OCI-LY1 (cell line): ENCODE results near the gene LRP1-AS.

Experiments used
- H2AFZ ChIP-seq: fragments of 200-600 bp; sonication (generic), shearing (Covaris generic); 2 replicates; pipeline ENCODE4 v1.6.0; 2014; ENCODE audit warnings: antibody characterized with exemption, mild to moderate bottlenecking, low read length
- H3F3A ChIP-seq: fragments of 200-600 bp; sonication (generic), shearing (Covaris generic); 2 replicates; pipeline ENCODE4 v1.6.0; 2014; ENCODE audit warnings: mild to moderate bottlenecking, antibody characterized with exemption, low read length, moderate library complexity; ENCODE audit not compliant: insufficient read depth
- H3K27ac ChIP-seq: fragments of 200-600 bp; sonication (generic); 2 replicates; pipeline ENCODE4 v1.5.1; 2014; ENCODE audit warnings: low read length, mixed run types, mild to moderate bottlenecking, low read depth; ENCODE audit not compliant: poor library complexity, severe bottlenecking
- H3K27me3 ChIP-seq: fragments of 200-600 bp; sonication (generic); 2 replicates; pipeline ENCODE4 v1.6.0; 2014; ENCODE audit warnings: antibody characterized with exemption, mild to moderate bottlenecking, low read length, moderate library complexity; ENCODE audit not compliant: insufficient read depth
- H3K36me3 ChIP-seq: fragments of 200-600 bp; sonication (generic); 2 replicates; pipeline ENCODE4 v1.6.1; 2014; ENCODE audit warnings: mild to moderate bottlenecking, antibody characterized with exemption, low read length, moderate library complexity, mixed read lengths; ENCODE audit not compliant: insufficient read depth
- H3K4me1 ChIP-seq: fragments of 200-600 bp; sonication (generic); 2 replicates; pipeline ENCODE4 v1.5.1; 2014; ENCODE audit warnings: mild to moderate bottlenecking, low read length, moderate library complexity; ENCODE audit not compliant: insufficient read depth, severe bottlenecking
- H3K4me2 ChIP-seq: fragments of 200-600 bp; sonication (generic), shearing (Covaris generic); 2 replicates; pipeline ENCODE4 v1.6.1; 2014; ENCODE audit warnings: low read length
- H3K4me3 ChIP-seq: fragments of 200-600 bp; sonication (generic); 2 replicates; pipeline ENCODE4 v1.5.1; 2014; ENCODE audit warnings: low read length, low read depth, mild to moderate bottlenecking, mixed read lengths; ENCODE audit not compliant: poor library complexity, severe bottlenecking
- H3K79me2 ChIP-seq: fragments of 200-600 bp; shearing (Covaris generic); 2 replicates; pipeline ENCODE4 v1.6.1; 2016; ENCODE audit warnings: mixed run types, low read length, mixed read lengths; ENCODE audit not compliant: insufficient read depth
- H3K9ac ChIP-seq: fragments of 200-600 bp; sonication (generic), shearing (Covaris generic); 2 replicates; pipeline ENCODE4 v1.6.1; 2014; ENCODE audit warnings: mild to moderate bottlenecking, low read length, mixed read lengths
- H3K9me2 ChIP-seq: fragments of 200-600 bp; sonication (generic), shearing (Covaris generic); 2 replicates; pipeline ENCODE4 v1.6.1; 2014; ENCODE audit warnings: low read depth, mild to moderate bottlenecking, low read length, mixed read lengths
- H3K9me3 ChIP-seq: fragments of 200-600 bp; shearing (Covaris generic); 2 replicates; pipeline ENCODE4 v1.6.1; 2014; ENCODE audit warnings: low read length, mixed read lengths
- H4K20me1 ChIP-seq: fragments of 200-600 bp; sonication (generic), shearing (Covaris generic); 2 replicates; pipeline ENCODE4 v1.6.0; 2016; ENCODE audit warnings: mild to moderate bottlenecking, low read length; ENCODE audit not compliant: insufficient read depth
- CTCF ChIP-seq: fragments of 200-600 bp; sonication (generic), shearing (Covaris generic); IDR thresholded peaks from 2 replicates; pipeline ENCODE4 v1.5.1; 2017; ENCODE audit warnings: mild to moderate bottlenecking, antibody characterized with exemption, low read length, moderate library complexity, mixed read lengths
- EZH2 ChIP-seq: fragments of 200-600 bp; sonication (generic), shearing (Covaris generic); IDR thresholded peaks from 2 replicates; pipeline ENCODE4 v1.8.0; 2017; ENCODE audit warnings: borderline replicate concordance, mixed run types, mild to moderate bottlenecking, antibody characterized with exemption, low read length, moderate library complexity, mixed read lengths

The LRP1-AS gene

GRCh38 chr12:57161491-57161890, 14.1 kb upstream of the LRP1-AS start:
- H3K27ac ChIP-seq: no peak overlapping the region
- H3K4me2 ChIP-seq: no peak overlapping the region
- H3K79me2 ChIP-seq: no peaks in the 10 kb centered on the region
- no peaks in the 10 kb centered on the region for H4K20me1 ChIP-seq
- no peaks in the 10 kb centered on the region for H3K4me1 ChIP-seq
- H3K9ac ChIP-seq: no peak overlapping the region
- H3K9me3 ChIP-seq: no peaks in the 10 kb centered on the region
- H3K9me2 ChIP-seq: no peaks in the 10 kb centered on the region
- no peak for TF ChIP-seq EZH2
- no peak for TF ChIP-seq CTCF
- no peak overlapping the region for H3K4me3 ChIP-seq
- no peaks in the 10 kb centered on the region for H3F3A ChIP-seq
- peaks cover 5% of the 10 kb centered on the region; the same call in 1 of the 2 replicates for H3K27me3 ChIP-seq
- no peak overlapping the region for H2AFZ ChIP-seq
- H3K36me3 ChIP-seq: no peaks in the 10 kb centered on the region

- TF ChIP-seq EZH2: no peak
- TF ChIP-seq CTCF: no peak
- H3K36me3 ChIP-seq: no peaks in the 10 kb centered on the region
- H3K79me2 ChIP-seq: no peaks in the 10 kb centered on the region
- H3K4me2 ChIP-seq: no peak overlapping the region
- H3K4me1 ChIP-seq: no peaks in the 10 kb centered on the region
- peaks cover 5% of the 10 kb centered on the region; the same call in 1 of the 2 replicates for H3K27me3 ChIP-seq
- no peak overlapping the region for H3K4me3 ChIP-seq
- H2AFZ ChIP-seq: no peak overlapping the region
- H4K20me1 ChIP-seq: no peaks in the 10 kb centered on the region
- no peak overlapping the region for H3K27ac ChIP-seq
- H3F3A ChIP-seq: no peaks in the 10 kb centered on the region
- no peak overlapping the region for H3K9ac ChIP-seq
- no peaks in the 10 kb centered on the region for H3K9me2 ChIP-seq
- no peaks in the 10 kb centered on the region for H3K9me3 ChIP-seq
Measured at GRCh38 chr12:57160741-57161140, 13.3 kb upstream of the LRP1-AS start.

GRCh38 chr12:57160040-57160439, 12.6 kb upstream of the LRP1-AS start:
- no peak overlapping the region for H2AFZ ChIP-seq
- no peaks in the 10 kb centered on the region for H3K36me3 ChIP-seq
- no peak for TF ChIP-seq EZH2
- TF ChIP-seq CTCF: no peak
- no peaks in the 10 kb centered on the region for H3K4me1 ChIP-seq
- H3K9me2 ChIP-seq: no peaks in the 10 kb centered on the region
- no peak overlapping the region for H3K4me3 ChIP-seq
- no peaks in the 10 kb centered on the region for H3F3A ChIP-seq
- H4K20me1 ChIP-seq: no peaks in the 10 kb centered on the region
- no peak overlapping the region for H3K27ac ChIP-seq
- H3K79me2 ChIP-seq: no peaks in the 10 kb centered on the region
- H3K27me3 ChIP-seq: peaks cover 8% of the 10 kb centered on the region; the same call in 1 of the 2 replicates
- no peaks in the 10 kb centered on the region for H3K9me3 ChIP-seq
- H3K4me2 ChIP-seq: no peak overlapping the region
- H3K9ac ChIP-seq: no peak overlapping the region
